GM20000 (cell line): ENCODE results near the gene PALM.

Experiments
- DNase-seq: peaks from one replicate; pipeline ENCODE4 v3.0.0; 2012; ENCODE audit warnings: low spot score
- TF ChIP-seq, protein P1 (sequence below): IDR thresholded peaks from 2 replicates; pipeline ENCODE4 v1.5.1; 2012; ENCODE audit warnings: mild to moderate bottlenecking, control low read depth; ENCODE audit errors: extremely low read depth, missing control alignments

Gene PALM

GRCh38 chr19:709196-709964 lies 645 bp downstream of the PALM start:
- TF ChIP-seq, protein P1, sequence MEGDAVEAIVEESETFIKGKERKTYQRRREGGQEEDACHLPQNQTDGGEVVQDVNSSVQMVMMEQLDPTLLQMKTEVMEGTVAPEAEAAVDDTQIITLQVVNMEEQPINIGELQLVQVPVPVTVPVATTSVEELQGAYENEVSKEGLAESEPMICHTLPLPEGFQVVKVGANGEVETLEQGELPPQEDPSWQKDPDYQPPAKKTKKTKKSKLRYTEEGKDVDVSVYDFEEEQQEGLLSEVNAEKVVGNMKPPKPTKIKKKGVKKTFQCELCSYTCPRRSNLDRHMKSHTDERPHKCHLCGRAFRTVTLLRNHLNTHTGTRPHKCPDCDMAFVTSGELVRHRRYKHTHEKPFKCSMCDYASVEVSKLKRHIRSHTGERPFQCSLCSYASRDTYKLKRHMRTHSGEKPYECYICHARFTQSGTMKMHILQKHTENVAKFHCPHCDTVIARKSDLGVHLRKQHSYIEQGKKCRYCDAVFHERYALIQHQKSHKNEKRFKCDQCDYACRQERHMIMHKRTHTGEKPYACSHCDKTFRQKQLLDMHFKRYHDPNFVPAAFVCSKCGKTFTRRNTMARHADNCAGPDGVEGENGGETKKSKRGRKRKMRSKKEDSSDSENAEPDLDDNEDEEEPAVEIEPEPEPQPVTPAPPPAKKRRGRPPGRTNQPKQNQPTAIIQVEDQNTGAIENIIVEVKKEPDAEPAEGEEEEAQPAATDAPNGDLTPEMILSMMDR, result no peak
- no peak for DNase-seq

- TF ChIP-seq, protein P1, result no peak
- no peak for DNase-seq
These were observed 1.3 kb downstream of the PALM start for GRCh38 chr19:709965-710571.

DNA sequence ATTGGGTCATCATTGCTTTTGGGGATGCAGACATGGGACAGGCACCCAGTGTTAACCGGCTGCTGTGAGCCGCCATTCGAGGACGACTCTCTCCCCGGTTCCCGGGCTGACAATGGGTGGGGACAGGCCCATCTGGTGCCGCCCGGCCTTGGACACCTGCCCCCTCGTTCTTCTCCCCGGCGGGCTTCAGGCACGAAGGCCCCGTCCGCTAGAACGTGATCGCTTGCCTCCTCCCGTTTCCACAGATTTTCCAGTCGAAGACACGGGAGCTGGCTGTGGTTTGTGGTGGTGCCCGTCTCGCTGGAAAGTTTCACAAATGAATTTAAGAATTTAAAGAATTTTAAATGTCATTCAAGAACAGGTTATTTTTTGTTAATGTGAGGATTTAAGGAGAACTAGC lies 2.0 kb downstream of the PALM start:
- DNase-seq, result no peak
- TF ChIP-seq, protein P1, result no peak

GRCh38 chr19:711254-711653 lies 2.5 kb downstream of the PALM start:
- TF ChIP-seq, protein P1, result no peak

DNA sequence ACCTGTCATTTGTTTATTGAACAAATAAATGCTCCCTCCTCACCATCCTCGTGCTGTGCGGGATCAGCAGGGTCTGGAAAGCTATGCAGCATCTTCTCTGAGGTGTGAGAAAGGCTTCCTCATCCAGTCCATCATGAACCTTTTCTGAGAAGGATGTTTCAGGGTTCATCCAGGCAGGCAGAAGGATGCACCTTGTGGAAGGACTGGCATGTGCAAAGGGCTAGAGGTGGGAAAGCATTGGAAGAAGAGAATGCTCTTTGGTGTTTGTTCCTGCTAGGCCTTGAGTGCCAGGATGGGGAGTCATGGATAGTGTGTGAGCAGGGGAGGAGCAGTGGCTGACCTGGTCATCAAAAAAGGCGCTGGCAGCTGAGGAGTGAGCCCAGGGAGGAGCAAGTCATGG lies 6.6 kb downstream of the PALM start:
- no peak for DNase-seq
- TF ChIP-seq, protein P1, result no peak

More at GRCh38 chr19:711254-711653, 2.5 kb downstream of the PALM start:
- no peak for DNase-seq

DNA sequence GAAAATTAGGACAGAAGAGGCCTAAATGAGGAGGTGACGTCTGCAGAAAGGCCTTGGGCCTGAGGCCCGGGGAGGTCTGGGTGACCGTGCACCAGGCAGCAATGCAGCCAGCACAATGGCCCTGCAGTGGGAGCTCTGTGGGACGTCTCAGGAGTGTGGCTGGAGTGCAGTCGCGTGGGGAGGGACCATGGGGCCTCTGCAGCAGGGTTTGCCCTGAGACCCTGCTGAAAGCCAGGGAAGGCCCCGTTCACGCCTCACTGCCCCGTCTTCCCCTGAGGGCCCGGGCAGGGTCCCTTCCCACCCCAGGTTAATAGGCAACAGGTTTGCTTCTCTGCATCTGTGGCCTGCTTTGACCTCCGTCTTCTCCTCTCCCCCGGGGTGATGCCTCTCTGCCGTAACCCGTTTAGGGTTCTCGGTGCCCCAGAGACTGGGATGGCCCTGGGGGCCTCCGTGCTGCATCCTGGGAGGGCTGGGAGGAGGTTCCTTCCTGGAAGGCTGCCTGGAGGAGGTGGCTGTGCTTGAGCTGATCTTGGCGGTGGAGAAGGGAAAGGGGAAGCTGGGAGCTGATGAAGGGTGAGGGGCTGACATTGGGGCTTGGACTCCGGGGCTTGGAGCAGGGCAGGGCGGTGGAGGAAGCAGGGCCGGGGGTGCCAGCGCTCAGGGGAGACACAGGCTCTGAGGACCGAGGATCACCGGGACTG lies 9.7 kb downstream of the PALM start:
- DNase-seq, result peak; percentile 45

More for the DNA sequence above, 9.7 kb downstream of the PALM start:
- TF ChIP-seq, protein P1, result no peak
